Mesendoderm (in vitro differentiated cells): ENCODE results near the gene PARVB.
"Not testable (repeated sequence)": the region's sequence is repeated elsewhere in the genome, so short reads cannot be mapped to it uniquely, and the experiment has no call there.

Source experiments
- DNase-seq: peaks from one replicate; pipeline ENCODE4 v3.0.0; 2013
- H2AK5ac ChIP-seq: 2 replicates; pipeline ENCODE4 v1.6.1; 2013; ENCODE audit warnings: low read length, inconsistent platforms
- H2BK120ac ChIP-seq: 2 replicates; pipeline ENCODE4 v1.6.1; 2013; ENCODE audit warnings: low read depth, mild to moderate bottlenecking, low read length, moderate library complexity, mixed read lengths
- H2BK15ac ChIP-seq: replicated peaks from 2 replicates; pipeline ENCODE4 v1.6.1; 2013; ENCODE audit warnings: low read depth, mild to moderate bottlenecking, moderate library complexity
- H2BK5ac ChIP-seq: 2 replicates; pipeline ENCODE4 v1.6.1; 2013; ENCODE audit warnings: low read length, inconsistent platforms
- H3K18ac ChIP-seq: 2 replicates; pipeline ENCODE4 v1.6.1; 2013; ENCODE audit warnings: mild to moderate bottlenecking, low read length, mixed read lengths
- H3K23ac ChIP-seq: one replicate; pipeline ENCODE4 v1.6.1; 2013; ENCODE audit warnings: low read length
- H3K27ac ChIP-seq: 2 replicates; pipeline ENCODE4 v1.5.1; 2013; ENCODE audit warnings: low read depth, mild to moderate bottlenecking, inconsistent platforms, low read length, moderate library complexity
- H3K27me3 ChIP-seq: 2 replicates; pipeline ENCODE4 v1.6.1; 2013; ENCODE audit warnings: low read length, control low read depth, mild to moderate bottlenecking, inconsistent platforms; ENCODE audit not compliant: insufficient read depth, poor library complexity
- H3K36me3 ChIP-seq: 2 replicates; pipeline ENCODE4 v1.6.1; 2013; ENCODE audit warnings: low read length, inconsistent platforms; ENCODE audit not compliant: control insufficient read depth, insufficient read depth
- H3K4ac ChIP-seq: one replicate; pipeline ENCODE4 v1.6.1; 2013; ENCODE audit warnings: low read depth, mild to moderate bottlenecking, low read length, moderate library complexity
- H3K4me1 ChIP-seq: 2 replicates; pipeline ENCODE4 v1.6.1; 2013; ENCODE audit warnings: low read depth, low read length, inconsistent platforms; ENCODE audit not compliant: control insufficient read depth
- H3K4me2 ChIP-seq: 2 replicates; pipeline ENCODE4 v1.6.1; 2013; ENCODE audit warnings: low read length
- H3K4me3 ChIP-seq: 2 replicates; pipeline ENCODE4 v1.5.1; 2013; ENCODE audit warnings: mild to moderate bottlenecking, low read length
- H3K56ac ChIP-seq: one replicate; pipeline ENCODE4 v1.6.1; 2013; ENCODE audit warnings: low read length
- H3K79me1 ChIP-seq: 2 replicates; pipeline ENCODE4 v1.6.1; 2013; ENCODE audit warnings: low read length, inconsistent platforms
- H3K79me2 ChIP-seq: 2 replicates; pipeline ENCODE4 v1.6.1; 2013; ENCODE audit warnings: mild to moderate bottlenecking, low read length; ENCODE audit not compliant: control insufficient read depth, insufficient read depth
- H3K9ac ChIP-seq: 2 replicates; pipeline ENCODE4 v1.6.1; 2013; ENCODE audit warnings: low read length, inconsistent platforms
- H4K5ac ChIP-seq: one replicate; pipeline ENCODE4 v1.6.1; 2013; ENCODE audit warnings: low read length
- H4K8ac ChIP-seq: one replicate; pipeline ENCODE4 v1.6.1; 2013; ENCODE audit warnings: low read depth, mild to moderate bottlenecking, control low read depth, low read length, moderate library complexity
- whole genome bisulfite sequencing: extraction: QIAGEN DNeasy Blood & Tissue Kit; methylation state at CpG from one replicate; pipeline ENCODE4 v1.1.7; 2013; ENCODE audit warnings: low lambda C conversion rate, missing lambda C conversion rate; ENCODE audit not compliant: insufficient coverage; ENCODE audit errors: extremely low coverage; 5-methylcytosine and 5-hydroxymethylcytosine counted together

PARVB gene

DNA sequence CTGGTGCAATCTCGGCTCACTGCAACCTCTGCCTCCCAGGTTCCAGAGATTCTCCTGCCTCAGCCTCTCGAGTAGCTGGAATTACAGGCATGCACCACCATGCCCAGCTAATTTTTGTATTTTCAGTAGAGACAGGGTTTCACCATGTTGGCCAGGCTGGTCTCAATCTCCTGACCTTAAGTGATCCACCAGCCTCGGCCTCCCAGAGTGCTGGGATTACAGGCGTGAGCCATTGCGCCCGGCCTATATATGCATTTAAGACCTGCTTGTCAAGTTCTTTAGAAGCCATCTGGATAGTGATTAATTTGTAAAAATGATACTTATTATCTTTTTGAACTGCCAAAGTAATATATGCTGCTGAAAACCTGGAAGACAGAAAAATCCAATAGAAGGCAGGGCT, 86.6 kb downstream of the PARVB start:
- H3K4me1 ChIP-seq, DNase-seq, H4K5ac ChIP-seq, H3K36me3 ChIP-seq, H2BK5ac ChIP-seq, H3K79me2 ChIP-seq, H3K4me3 ChIP-seq, H3K27me3 ChIP-seq, H4K8ac ChIP-seq, H3K23ac ChIP-seq, H3K9ac ChIP-seq, H2BK120ac ChIP-seq, H3K4ac ChIP-seq, H3K27ac ChIP-seq, H3K56ac ChIP-seq, H3K79me1 ChIP-seq, H2BK15ac ChIP-seq, H3K18ac ChIP-seq, H3K4me2 ChIP-seq, H2AK5ac ChIP-seq: not testable (repeated sequence)
- no CpG with 5 or more reads among the region's 6 CpGs for WGBS

DNA sequence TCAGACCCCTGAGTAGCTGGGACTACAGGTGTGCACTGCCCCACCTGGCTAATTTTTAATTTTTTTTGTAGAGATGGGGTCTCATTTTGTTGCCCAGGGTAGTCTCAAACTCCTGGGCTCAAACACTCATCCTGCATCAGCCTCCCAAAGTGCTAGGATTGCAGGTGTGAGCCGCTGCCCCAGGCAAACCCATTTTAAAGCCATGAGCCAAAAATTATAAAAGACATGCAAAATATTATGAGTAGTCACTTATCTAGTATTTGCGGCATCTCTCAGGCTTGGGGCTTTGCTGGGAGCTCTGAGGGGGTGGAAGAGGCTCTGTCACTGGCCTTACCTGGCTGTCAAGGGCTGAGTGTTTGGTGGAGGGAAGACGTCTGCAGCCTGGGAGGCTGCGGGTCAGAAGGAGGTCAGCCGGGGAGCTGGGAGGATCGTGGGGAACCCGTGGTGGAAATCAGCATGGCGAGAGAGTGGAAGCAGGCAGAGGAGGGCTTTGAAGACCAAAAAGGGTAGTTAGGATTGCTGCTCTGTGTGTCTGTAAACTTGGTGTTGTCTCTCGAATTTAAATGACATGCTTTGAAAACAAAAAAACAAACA, 87.6 kb downstream of the PARVB start:
- Histone ChIP-seq H4K5ac (no peak overlapping the region), H2BK5ac (no peak overlapping the region), H3K79me1 (no peaks in the 10 kb centered on the region), H4K8ac (no peak overlapping the region), H2BK15ac (no peak overlapping the region), H3K23ac (no peak overlapping the region), H3K36me3 (no peaks in the 10 kb centered on the region), H3K27me3 (no peaks in the 10 kb centered on the region), H3K79me2 (no peaks in the 10 kb centered on the region), H3K27ac (no peak overlapping the region), H2BK120ac (no peak overlapping the region), H3K56ac (no peak overlapping the region), H3K9ac (no peak overlapping the region), H3K4ac (no peak overlapping the region), H2AK5ac (no peak overlapping the region), H3K4me2 (no peak overlapping the region), H3K4me3 (no peak overlapping the region), H3K18ac (no peak overlapping the region), H3K4me1 (peaks cover 8% of the 10 kb centered on the region)
- no peak for DNase-seq
- no CpG with 5 or more reads among the region's 9 CpGs for WGBS

- H3K27me3 ChIP-seq, result no peaks in the 10 kb centered on the region
- H3K79me1 ChIP-seq, result no peaks in the 10 kb centered on the region
- no peak overlapping the region for H3K56ac ChIP-seq
- H2BK15ac ChIP-seq, result no peak overlapping the region
- H3K4ac ChIP-seq, result no peak overlapping the region
- H3K4me1 ChIP-seq, result peaks cover 5% of the 10 kb centered on the region
- H3K36me3 ChIP-seq, result no peaks in the 10 kb centered on the region
- H3K9ac ChIP-seq, result no peak overlapping the region
- no peak overlapping the region for H3K18ac ChIP-seq
- no peak overlapping the region for H3K27ac ChIP-seq
- no peak overlapping the region for H3K23ac ChIP-seq
- no peak overlapping the region for H4K5ac ChIP-seq
- H3K4me3 ChIP-seq, result no peak overlapping the region
- H3K79me2 ChIP-seq, result no peaks in the 10 kb centered on the region
- no CpG with 5 or more reads among the region's 11 CpGs for WGBS
- no peak overlapping the region for H2BK120ac ChIP-seq
- H2AK5ac ChIP-seq, result no peak overlapping the region
- H4K8ac ChIP-seq, result no peak overlapping the region
- no peak overlapping the region for H3K4me2 ChIP-seq
- no peak overlapping the region for H2BK5ac ChIP-seq
- no peak for DNase-seq
Measured at GRCh38 chr22:44112191-44112590, 88.1 kb downstream of the PARVB start.

GRCh38 chr22:44116331-44116730, 92.2 kb downstream of the PARVB start:
- no peak overlapping the region for H3K9ac ChIP-seq
- no peak for DNase-seq
- no peak overlapping the region for H3K23ac ChIP-seq
- H2BK120ac ChIP-seq, result no peak overlapping the region
- no CpG with 5 or more reads among the region's 12 CpGs for WGBS
- no peaks in the 10 kb centered on the region for H3K79me2 ChIP-seq
- no peak overlapping the region for H3K4me2 ChIP-seq
- no peak overlapping the region for H3K4me3 ChIP-seq
- H3K4me1 ChIP-seq, result no peaks in the 10 kb centered on the region
- H3K27me3 ChIP-seq, result no peaks in the 10 kb centered on the region
- no peak overlapping the region for H4K5ac ChIP-seq
- no peak overlapping the region for H3K27ac ChIP-seq
- no peaks in the 10 kb centered on the region for H3K79me1 ChIP-seq
- no peak overlapping the region for H2AK5ac ChIP-seq
- no peak overlapping the region for H3K4ac ChIP-seq
- H3K36me3 ChIP-seq, result no peaks in the 10 kb centered on the region
- H4K8ac ChIP-seq, result no peak overlapping the region
- no peak overlapping the region for H3K56ac ChIP-seq
- H3K18ac ChIP-seq, result no peak overlapping the region
- H2BK5ac ChIP-seq, result no peak overlapping the region
- H2BK15ac ChIP-seq, result no peak overlapping the region

GRCh38 chr22:44116755-44117684, 92.9 kb downstream of the PARVB start:
- DNase-seq, result no peak
- Histone ChIP-seq H2BK120ac (no peak overlapping the region), H3K23ac (no peak overlapping the region), H3K4me1 (no peaks in the 10 kb centered on the region), H4K8ac (no peak overlapping the region), H3K27ac (no peak overlapping the region), H2AK5ac (no peak overlapping the region), H3K9ac (no peak overlapping the region), H3K56ac (no peak overlapping the region), H2BK15ac (no peak overlapping the region), H3K79me2 (no peaks in the 10 kb centered on the region), H4K5ac (no peak overlapping the region), H3K79me1 (no peaks in the 10 kb centered on the region), H3K4me3 (no peak overlapping the region), H3K4ac (no peak overlapping the region), H3K4me2 (no peak overlapping the region), H2BK5ac (no peak overlapping the region), H3K36me3 (no peaks in the 10 kb centered on the region), H3K27me3 (no peaks in the 10 kb centered on the region), H3K18ac (no peak overlapping the region)
- WGBS, result no CpG with 5 or more reads among the region's 16 CpGs
